Muscle of arm (tissue), 12 donors: ENCODE data around the gene ARL15. TPM values are rescaled to one million over a fixed set of nuclear protein-coding genes. Genes with fewer than 3 reads are reported as not detected.
A peak's percentile ranks its signal among the peaks of the same experiment; 100 is the strongest.
"Not testable (repeated sequence)": the region's sequence is repeated elsewhere in the genome, so short reads cannot be mapped to it uniquely, and the experiment has no call there.

ENCODE experiments used
- DNase-seq: peaks from one replicate; pipeline ENCODE4 v3.0.0-alpha.2; 2013
- polyA plus RNA-seq, 12 donors: library from polyadenylated mRNA; unstranded; fragments of 120-200 nt; gene quantifications; one replicate each; pipeline ENCODE4 v1.2.1, GENCODE V29; 2013; ENCODE audit not compliant: insufficient read length in 12 of 12

The ARL15 gene
- polyA plus RNA-seq, 12 donors = 22.9 to 139 (median 30.5) TPM

- DNase-seq = no peak
These were observed 323.3 kb downstream of the ARL15 start for GRCh38 chr5:53987101-53987500.

GRCh38 chr5:53985796-53986195, 324.6 kb downstream of the ARL15 start:
- DNase-seq = no peak

DNA sequence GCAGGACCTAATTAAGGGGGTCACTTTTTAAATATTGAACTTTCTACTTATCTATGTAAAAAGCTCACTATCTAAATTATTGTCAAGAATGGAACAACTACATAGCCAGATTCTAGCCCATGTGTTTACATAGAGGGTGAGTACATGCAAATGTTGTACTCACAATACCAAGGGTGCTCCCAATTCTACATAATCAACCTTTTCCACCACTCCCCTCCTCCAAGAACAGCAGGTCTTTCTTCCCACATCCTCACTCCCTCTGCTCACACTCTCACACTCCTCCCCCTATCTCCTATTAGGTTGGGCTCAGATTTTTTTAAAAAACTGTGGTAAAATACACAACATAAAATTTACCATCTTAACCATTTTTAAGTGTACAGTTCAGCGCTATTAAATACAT, 325.4 kb downstream of the ARL15 start:
- DNase-seq = no peak

DNA sequence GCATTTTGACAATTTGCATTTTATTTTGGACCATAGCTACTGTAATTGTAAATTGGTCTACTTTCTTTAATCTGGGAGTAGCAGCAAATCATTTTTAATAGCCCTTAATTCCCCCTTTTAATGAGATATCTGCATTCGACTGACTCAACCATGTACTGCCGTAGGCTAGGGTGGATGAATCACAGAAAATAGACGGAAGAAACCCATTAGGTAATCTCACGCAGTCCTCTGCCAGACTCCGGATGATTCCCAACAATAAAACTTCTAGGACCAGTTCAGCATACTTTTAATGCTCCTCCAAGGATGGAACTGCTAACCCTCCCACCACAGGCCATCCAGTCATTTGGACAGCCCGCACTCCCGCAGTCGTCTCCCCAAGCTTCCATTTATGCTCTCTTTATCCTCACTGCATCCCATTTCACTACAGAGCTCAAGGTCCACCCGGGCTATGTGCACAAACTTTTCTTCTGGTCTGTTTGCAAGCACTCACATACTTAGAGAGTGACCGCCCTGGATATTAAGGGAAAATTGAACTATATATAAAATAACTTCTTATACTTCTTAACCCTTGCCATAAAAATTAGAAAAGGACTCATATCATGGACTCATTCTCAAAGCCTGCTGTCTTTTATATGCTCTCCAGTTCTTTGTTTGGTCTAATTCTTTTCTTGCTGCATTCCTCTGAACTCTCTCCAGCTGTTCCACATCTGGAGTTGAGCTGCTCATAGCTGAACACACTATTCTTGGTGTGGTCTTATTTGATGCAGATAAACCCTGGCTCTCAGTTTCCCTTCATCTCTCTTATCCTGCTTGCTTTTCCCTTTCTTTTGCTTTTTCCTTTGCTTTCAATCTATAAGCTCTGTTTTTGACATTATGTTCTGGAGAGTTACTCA, 326.6 kb downstream of the ARL15 start:
- DNase-seq = no peak

- DNase-seq = not testable (repeated sequence)
These were observed 328.1 kb downstream of the ARL15 start for GRCh38 chr5:53982319-53982718.

DNA sequence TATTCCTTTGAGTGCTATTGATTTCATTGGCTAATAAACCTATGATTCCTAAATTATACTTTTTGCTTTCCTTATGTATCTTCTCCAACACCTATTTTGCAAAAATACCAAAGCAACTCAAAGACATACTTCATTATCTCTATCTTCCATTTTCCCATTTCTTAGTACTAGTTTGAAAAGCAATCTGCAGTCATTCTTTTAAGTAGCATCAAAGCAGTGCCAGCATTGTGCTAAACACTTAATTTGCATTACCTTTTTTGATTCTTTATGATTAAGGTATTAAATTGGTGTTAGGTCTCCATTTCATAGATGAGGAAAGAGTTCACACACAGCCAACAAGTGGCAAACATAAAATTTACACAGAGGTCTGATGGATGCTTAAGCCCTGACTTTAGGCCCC, 330.3 kb downstream of the ARL15 start:
- no peak for DNase-seq

DNA sequence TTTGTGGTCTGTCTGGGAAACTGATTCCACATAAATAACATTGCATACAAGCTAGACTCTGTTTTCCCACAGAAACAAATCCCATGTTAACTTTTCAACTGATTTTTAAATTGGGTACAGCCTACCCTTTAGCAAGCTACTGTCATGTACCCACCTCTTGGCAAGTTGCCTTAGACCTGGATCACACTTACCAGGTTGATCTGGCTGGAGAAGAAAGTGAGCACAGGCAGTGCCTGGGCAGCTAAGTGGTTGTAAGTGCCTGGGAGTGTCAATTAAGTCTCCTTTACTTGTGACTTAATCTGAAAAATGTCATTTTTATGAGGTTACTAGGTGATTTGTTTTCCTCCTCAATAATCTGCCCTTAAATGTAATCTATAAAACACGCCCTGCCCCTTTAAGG, 336.4 kb downstream of the ARL15 start:
- no peak for DNase-seq

DNA sequence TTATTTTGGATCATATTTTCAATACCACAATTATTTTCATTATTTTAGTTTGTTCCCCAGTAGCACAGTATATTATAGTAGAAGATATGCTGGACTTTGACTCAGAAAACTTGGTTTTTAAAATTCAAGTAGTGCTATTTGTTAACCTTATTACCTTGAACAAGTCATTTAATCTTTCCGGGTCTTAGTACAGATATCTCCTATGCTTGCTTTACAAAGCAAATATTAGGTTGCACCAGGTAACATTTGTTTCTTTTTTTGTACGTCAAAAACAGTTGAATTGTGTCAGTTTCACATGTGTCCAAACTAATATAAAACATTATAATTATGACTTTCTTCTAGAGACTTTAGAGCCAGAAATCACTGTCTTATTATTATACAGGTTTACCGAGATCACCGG, 338.1 kb downstream of the ARL15 start:
- DNase-seq = no peak

DNA sequence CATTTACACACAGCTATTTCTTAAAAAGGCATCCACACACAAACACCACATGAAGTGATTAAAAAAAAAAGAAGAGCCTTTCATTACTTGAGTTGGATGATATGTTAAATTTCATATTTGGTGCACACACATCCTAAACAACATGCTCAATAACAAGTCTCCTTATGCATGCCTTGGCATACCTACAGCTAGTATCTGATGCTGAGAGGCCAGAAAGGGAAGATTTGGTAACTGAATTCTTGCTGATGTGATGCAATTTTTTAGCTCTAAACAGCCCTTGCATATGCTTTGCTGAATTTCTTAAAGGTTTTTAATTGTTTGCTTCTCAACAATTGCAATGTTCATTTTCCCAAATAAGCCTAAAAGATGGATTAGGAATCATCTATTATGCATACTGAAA, 338.8 kb downstream of the ARL15 start:
- DNase-seq = peak; percentile 64

- DNase-seq = peak; percentile 70
These were observed 339.2 kb downstream of the ARL15 start for GRCh38 chr5:53971131-53971530.

GRCh38 chr5:53970475-53970874, 339.9 kb downstream of the ARL15 start:
- DNase-seq = no peak

DNA sequence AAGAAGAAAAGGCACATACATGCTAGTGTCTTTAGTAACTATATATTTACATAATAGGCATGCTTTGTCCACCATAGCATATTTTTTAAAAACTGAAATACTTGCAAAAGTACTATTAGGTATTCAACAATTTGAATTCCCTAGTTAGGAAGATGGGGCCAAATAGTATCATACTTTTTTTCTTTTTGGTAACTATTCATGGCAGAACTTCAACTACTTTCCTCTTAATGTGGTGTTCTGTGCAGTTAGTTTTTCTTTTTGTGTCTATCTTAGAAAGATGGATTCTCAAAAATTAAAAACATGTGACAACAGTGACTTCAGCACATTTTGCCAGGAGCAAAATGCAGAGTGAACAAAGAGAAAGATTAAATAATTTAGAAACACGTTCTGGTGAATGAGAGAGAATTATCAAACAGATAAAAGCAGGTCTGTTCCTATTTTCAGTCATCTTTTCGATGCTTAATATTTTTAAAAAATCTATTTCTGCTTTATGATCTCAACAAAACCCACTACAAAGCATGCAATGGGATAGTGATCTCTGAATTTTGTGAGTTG, 341.1 kb downstream of the ARL15 start:
- DNase-seq = no peak

DNA sequence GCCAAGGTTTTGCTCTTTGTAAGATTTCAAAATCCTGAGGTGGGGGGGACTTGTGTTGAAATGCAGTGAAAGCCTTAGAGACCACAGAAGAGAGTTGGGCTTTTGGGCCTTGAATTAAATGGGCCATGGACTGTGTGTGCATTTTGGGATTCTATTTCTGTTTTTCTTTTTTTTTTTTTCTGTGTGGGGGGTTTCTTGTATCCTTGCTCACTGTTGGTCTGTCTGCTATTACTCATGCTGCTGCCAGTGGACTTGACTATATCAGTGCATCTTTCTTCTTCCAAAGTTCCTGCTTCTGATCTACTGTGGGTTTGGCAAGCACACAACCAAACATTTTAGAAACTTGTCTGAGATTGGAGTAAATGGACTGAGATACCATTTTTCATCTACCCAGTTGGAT, 344.9 kb downstream of the ARL15 start:
- no peak for DNase-seq

- no peak for DNase-seq
These were observed 346.4 kb downstream of the ARL15 start for GRCh38 chr5:53963958-53964357.

GRCh38 chr5:53962306-53962705, 348.1 kb downstream of the ARL15 start:
- DNase-seq = no peak

GRCh38 chr5:53956632-53957031, 353.7 kb downstream of the ARL15 start:
- DNase-seq = no peak

- DNase-seq = no peak
These were observed 354.2 kb downstream of the ARL15 start for GRCh38 chr5:53956196-53956595.

DNA sequence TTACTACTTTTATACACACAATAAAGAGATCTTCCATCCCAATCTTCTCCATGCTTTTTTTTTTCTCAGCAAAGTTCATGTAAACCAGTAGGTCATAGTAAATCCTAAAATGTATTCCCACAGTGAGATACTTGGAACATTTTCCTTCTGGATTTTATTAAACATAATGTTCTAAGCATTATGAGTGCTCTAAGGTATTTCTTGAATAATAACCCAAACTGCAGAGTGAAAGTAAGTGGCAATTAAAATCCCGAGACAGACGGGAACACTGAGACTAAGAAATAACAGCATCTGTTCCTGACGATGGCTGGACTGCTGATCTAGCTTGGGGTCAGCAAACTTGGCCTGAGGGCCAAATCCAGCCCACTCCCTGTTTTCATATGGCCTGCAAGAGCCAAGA, 359.8 kb downstream of the ARL15 start:
- no peak for DNase-seq

DNA sequence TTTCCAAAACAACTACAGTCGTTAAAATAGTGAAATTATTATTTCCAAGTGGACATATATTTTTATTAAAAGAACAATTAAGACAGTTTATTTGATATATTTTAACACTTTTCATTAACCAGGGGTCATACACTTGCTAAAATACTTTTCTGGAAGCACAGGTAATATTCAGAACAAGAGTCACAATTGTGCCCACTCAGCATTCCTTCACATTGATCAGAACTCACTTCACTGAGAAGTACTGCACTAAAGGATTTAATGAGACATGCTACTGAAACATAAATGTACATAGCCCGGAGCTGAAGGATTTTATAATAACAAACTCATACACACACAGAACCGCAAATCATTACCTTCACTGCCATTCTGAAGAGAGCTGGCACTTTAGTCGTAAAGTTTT, 361.8 kb downstream of the ARL15 start:
- no peak for DNase-seq

DNA sequence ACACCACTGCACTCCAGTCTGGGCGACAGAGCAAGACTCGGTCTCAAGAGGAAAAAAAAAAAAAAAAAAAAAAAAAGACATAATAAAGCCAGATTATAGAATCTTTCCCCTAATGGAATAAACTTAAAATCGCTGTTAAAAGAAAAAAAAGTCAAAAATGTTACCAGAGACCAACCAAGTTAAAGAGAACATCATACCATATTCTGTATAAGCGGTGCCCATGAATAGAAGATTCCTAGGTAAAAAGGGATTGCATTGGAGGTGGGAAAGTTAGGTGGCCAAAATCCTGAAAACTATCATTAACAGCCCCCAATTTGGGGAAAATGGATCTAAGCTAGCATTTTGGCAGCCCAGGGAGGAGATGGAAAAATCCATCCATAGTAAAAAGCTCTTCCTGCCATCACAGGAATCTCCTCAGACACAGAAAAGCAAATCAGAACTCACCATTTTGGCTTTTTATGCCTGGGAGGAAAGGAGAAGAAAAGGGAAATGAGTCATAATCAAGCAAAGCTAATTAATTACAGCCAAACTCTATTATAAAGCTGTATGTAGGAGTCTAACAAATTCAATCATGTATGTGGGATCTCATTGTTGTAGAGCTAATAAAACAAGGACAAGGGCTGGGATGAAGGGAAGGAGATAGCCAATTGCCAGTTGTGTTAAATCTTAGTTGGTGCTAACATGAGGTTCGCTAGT, 363.8 kb downstream of the ARL15 start:
- no peak for DNase-seq

DNA sequence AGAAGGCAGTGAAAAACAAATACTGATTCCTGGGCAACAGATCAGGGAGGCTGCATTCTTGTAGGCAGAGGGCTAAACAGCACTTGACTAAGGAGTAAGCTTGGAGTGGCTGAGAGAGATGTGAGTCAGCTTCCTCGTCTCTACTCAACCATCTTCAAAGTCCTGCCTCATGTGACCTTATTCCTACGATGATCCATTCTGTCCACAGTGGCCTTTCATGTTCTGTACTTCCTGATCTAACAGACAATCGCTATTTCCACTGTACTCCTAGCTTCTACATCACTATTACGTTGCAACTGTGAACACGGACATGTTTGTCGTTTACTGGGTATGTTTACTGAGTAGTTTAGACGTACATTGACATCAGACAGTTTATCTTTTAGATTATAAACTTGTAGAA, 365.4 kb downstream of the ARL15 start:
- no peak for DNase-seq

DNA sequence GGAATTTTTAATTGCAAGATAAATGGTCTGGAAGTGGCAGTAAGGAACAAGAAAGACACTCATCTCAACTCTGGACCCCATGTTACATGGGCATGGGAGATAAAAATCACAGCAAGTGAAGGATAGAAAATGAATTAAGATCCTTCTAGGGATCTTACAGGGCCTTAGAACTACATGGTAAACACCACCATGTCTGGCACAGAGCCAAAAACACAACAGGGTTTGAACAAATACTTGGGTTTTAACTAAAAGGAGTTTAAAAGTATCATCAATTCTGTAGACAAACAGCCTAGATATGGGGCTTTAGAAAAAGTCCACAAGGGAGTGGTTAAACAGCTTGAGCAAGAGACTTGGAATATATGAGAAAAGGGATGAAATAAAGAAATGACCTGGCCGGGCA, 366.4 kb downstream of the ARL15 start:
- DNase-seq = no peak

DNA sequence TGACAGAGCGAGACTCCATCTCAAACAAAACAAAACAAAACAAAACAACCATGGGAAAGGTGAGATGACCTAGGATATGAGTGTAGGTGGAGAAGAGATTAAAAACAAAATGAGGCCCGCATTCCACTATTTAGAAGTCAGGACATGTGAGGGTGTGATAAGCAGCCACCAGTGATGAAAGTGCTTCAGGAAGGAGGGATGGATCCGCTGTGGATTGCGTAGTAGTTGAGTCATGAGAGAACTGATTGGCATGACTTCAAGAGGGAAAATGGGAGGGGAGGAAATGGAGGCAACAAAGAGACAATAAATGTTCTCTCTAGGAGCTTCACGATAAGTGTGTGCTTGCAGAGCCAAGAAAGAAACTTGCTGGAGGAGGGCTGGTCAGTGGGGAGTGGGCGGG, 367.6 kb downstream of the ARL15 start:
- peak; percentile 46 for DNase-seq
